AG09319 (cell line): ENCODE measurements around the gene ATXN7.

Source experiments
- DNase-seq: peaks from one replicate; pipeline ENCODE4 v3.0.0-alpha.2; 2010; ENCODE audit warnings: low read depth; ENCODE audit errors: extremely low read depth
- CTCF ChIP-seq: IDR thresholded peaks from 2 replicates; pipeline ENCODE4 v1.5.1; 2011; ENCODE audit warnings: low read depth, mild to moderate bottlenecking, inconsistent platforms, low read length, moderate library complexity

Gene ATXN7

GRCh38 chr3:63947594-63947993 lies 83.9 kb downstream of the ATXN7 start:
- no peak for DNase-seq
- no peak for TF ChIP-seq CTCF

- DNase-seq: no peak
- TF ChIP-seq CTCF: no peak
These were observed 85.3 kb downstream of the ATXN7 start for GRCh38 chr3:63949005-63949404.

- no peak for DNase-seq
- TF ChIP-seq CTCF: no peak
These were observed 87.0 kb downstream of the ATXN7 start for GRCh38 chr3:63950698-63951097.

- TF ChIP-seq CTCF: no peak
- DNase-seq: no peak
These were observed 88.0 kb downstream of the ATXN7 start for GRCh38 chr3:63951492-63952247.

GRCh38 chr3:63952248-63952594 lies 88.6 kb downstream of the ATXN7 start:
- no peak for TF ChIP-seq CTCF
- no peak for DNase-seq

GRCh38 chr3:63954182-63954581 lies 90.5 kb downstream of the ATXN7 start:
- no peak for TF ChIP-seq CTCF
- no peak for DNase-seq

- TF ChIP-seq CTCF: no peak
- DNase-seq: no peak
These were observed 91.5 kb downstream of the ATXN7 start for GRCh38 chr3:63955036-63955650.
